Cortex of kidney (tissue), 1 donor: ENCODE results near the gene RBFOX2.

ENCODE experiments used
- DNase-seq: peaks from one replicate; lab custom pipeline; 2025; lab: John Stamatoyannopoulos, UW

The RBFOX2 gene

DNA sequence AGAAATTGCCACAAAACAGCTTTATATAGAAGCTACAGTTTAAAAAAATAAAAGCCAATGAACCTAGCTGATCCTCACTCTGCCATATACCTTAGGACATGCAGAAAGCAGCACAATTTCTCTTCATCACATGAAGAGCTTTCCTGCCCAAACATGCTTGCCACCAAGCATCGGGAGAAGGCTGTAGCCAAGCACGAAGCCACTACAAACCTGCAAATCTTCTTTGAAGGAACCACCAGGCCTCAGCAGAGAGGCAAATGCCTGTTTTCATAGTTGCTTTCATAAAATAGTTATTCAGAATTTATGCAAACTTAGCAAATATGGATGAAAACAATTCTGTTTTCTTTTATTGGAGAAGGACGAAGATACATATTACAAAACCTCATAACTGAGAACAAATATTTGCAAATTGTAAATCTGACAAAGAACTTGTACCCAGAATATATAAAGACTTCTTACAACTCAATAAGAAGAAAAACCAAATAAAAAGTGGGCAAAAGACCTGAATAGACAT is 100.3 kb downstream of the RBFOX2 start:
- DNase-seq = no peak

DNA sequence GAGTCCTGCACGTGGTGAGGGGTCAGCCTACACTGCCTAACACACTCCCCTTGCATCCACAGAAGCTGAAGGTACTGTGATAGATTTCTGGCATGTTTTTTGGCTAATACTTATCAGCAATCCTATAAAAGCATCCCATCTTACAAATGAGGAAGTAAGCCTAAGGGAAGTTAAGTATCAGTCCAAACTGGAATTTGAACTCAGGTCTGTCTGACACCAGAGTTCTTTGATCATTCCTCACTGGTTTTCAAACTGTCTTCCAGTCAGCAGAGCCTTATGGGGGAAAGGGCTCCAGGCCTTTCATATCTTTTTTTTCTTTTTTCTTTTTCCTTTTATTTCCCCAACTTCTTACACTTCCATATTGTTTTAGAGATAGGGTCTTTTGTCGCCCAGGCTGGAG is 105.6 kb downstream of the RBFOX2 start:
- DNase-seq = no peak

DNA sequence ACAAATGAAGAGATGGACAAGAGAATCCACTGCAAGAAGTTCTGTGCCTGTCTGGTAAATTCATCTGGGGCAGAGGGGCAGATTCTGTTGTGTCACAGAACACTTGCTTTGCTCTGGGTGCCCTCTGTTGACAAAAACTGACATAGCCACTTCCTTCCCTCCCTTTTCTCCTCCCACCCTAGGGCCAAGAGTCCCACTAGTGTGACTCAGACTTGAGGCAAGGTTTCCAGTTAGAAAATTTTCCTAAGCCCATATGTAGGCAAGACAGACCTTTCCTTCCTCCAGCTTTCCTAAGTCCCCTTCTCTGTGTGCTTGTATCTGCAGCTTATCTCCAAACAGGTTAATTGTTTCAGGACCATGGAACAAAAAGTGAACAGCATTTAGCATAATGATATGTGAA is 106.8 kb downstream of the RBFOX2 start:
- no peak for DNase-seq

DNA sequence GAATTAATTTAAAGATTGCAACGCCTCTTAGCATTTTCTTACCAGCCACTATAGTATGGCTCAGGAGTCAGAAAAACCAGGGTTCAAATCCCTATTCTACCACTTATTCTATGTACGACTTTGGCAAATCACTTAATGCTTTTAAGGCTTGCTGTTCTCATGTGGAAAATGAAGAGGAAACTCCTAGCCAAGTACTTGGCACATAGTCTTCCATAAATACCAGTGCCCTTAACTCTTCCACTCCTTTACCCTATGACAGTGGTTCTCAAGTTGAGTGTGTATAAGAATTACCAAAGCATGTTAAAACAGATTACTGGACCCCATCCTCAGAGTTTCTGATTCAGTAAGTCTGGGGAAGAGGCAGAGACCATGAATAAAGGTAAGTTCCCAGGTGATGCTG is 107.6 kb downstream of the RBFOX2 start:
- no peak for DNase-seq

DNA sequence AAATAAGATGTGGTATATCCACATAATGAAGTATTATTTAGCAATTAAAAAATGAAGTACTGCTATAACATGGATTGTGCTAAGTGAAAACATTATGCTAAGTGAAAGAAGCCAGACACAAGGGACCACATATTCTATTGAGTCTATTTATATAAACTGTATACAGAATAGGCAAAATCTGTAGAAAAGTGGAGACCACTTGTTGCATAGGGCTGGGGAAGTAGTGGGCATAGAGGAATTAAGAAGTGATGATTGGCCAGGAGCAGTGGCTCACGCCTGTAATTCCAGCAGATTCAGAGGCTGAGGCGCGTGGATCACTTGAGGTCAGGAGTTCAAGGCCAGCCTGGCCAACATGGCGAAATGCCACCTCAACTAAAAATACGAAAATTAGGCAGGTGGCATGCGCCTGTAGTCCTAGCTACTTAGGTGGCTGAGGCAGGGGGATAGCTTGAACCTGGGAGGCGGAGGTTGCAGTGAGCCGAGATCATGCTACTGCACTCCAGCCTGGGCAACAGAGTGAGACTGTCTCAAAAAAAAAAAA is 109.6 kb downstream of the RBFOX2 start:
- no peak for DNase-seq

DNA sequence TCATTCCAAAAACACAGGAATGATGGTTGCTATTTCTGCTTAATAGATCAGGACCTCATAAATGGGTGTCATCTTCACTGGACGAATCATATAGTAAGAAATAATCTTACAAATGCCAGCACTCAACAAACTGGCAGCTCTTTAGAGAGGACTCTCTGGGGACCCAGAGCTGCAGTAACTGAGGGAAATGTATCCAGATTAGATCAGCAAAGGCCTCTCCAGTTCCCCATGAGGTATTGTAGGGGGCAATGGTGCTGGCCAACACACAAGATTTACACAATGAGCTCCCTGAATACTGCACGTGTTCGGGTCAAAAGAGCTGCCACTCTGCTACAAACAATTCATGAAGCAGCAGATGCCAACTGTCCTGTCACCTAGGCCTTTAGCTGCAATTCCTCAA is 110.2 kb downstream of the RBFOX2 start:
- DNase-seq = no peak

DNA sequence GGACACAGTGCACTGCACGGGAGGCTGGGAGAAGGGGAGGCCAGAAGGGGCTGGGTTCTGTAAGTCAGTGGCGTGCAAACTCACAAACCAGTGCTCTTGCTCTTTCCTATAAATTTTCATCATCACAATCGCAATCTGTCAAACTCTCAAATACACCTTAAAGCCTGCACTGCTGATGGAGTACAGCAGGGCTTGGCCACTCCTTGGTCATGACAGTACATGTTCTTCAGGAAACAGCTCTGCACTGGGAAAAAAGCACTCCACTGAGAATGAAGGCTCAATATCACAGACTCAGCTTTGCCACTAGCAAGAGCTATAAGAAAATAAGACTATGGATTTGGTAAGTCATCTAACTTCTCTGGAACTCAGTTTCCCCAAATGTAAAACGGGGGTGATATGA is 111.0 kb downstream of the RBFOX2 start:
- DNase-seq = no peak

DNA sequence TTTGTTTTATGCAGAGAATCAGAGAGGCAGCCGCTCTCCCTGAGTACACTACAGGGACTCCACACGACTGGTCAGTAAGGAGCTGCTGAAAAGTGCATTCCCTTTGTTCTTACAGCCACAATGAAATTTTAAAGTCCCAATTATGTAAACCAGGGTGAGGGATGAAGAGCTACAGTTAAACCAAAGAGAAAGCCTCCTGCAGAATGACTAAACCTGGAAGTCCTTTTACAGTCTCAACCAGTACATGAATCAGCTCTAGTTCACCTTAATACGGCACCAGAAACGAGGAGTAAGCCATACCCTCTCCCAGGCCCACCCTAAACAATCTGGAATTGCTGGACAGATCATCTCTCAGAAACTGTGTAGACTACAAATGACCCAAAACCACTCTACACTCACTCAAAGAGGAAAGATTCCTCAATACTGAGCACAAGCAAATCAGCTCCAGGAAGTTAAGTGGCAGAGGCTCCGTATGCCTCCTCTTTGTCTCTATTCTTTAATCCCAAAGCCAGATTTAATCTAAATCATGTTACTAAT is 113.1 kb downstream of the RBFOX2 start:
- DNase-seq = no peak

DNA sequence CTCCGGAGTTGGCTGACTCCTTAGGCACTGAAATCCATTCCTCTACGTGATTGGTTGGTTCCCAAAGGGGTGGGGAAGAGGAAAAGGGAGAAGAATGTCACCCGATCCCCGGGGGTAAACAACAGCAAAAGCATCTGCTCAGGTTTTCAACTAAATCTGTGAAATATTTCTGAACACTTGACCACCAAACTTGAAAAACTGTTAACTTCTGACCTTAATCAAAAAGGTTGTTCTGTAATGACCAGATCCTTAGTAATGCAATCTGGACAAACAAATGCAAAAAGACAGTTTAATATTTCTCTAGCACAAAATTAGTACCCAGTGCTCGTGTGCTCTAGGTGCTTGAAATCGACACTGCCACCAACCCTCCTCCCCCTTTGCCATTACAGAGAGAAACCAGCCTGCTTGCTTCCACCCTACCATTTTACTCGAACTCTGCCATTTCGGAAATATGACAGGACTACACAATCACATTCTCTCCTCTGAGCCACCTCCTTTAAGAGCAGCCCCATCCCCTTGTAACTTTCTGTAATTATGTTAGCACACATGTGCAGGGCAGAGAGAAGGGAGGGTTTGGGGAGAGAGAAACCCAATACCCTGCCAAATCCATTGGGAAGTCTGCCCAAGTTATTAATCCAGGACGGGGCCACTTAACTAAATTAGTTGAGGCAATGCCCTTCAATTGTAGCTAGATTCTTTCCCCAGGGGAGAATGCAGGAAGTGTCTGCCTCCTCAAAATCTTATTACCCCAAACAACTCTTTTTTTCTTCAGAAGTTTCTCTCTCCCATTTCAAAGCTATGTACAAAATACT is 113.8 kb downstream of the RBFOX2 start:
- no peak for DNase-seq

DNA sequence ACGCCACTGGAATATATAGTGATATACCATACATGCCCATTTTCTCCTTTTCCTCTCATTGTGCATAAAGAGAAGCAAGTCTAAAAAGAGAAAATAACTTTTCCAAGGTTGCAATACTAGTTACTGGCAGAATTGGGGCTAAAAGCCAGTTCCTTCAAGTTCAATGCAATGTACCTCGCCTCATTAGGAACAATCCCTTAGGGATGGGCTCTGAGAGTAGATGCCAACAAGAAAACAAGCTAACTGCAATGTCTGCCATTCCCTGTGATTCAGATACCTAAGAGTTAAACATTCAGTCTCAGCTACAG is 114.3 kb downstream of the RBFOX2 start:
- no peak for DNase-seq

DNA sequence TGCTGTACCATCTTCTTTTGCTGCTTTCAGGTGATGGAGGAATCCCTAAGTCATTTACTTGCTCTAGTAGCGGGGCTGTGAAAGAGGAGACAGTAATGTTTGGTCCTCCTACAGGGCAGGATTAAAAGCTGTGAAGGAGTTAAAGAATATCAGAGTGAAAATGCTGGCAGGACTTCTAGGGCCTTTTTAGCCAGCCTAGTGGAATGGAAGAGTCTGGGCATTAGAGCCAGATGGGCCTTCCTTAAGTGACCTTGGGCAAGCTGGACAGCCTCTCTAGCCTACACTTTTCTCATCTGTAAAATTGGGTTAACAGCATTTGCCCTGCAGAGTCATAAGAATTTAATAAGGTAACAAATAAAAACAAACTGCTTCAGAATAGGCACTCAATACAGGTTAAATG is 114.7 kb downstream of the RBFOX2 start:
- no peak for DNase-seq

DNA sequence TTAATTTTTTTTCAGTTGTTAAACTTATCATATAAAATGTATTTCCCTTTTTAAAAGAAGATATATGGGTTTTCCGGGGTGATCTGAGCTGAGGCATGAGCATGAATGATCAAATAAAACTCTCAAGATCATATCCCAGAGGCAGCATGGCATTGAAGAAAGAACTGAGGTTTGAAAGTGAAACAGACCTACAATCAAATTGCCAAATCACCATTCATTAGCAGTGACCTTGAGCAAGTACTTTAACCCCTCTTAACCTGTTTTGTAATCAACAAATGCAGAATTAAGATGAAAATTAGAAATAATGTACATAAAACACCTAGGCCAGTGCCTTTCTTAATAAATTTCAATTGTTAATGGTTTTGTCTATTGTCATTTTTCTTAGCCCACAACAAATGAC is 116.0 kb downstream of the RBFOX2 start:
- no peak for DNase-seq

DNA sequence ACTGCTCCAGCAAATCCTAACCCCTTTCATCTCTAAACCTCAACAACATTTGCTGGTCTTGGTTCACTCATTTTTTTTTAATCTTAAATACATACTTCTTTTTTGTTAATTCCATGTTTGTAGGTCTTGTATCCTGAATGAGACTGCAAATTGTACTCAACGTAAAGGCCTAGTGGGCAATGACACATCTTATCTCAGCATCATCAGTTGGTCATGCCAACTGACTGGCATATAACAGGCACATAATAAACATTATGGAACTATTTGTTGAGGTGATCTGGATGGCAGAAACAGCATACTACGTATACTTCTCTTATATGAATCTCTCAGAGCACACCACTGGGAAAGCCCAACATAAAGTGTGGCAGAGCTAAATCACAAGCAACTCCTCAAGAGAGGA is 116.7 kb downstream of the RBFOX2 start:
- DNase-seq = no peak

DNA sequence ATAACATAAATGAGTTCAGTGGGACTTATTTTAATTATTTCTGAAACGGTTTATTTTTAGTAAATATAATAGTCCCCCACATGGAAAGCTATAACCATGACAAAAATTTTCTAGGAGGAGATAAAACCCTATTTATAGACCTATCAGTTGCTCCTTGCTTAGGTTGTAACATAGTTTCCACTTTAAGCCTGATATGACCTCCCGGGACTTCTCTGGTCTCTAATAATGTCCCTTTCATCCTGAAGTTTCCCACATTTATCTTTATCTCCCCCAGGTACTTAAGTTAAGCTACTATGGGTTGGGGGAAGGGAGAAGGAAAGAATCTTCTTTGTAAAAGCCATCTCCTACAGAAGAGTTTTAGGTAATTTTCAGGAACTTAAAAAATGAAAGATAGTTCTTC is 117.7 kb downstream of the RBFOX2 start:
- no peak for DNase-seq

DNA sequence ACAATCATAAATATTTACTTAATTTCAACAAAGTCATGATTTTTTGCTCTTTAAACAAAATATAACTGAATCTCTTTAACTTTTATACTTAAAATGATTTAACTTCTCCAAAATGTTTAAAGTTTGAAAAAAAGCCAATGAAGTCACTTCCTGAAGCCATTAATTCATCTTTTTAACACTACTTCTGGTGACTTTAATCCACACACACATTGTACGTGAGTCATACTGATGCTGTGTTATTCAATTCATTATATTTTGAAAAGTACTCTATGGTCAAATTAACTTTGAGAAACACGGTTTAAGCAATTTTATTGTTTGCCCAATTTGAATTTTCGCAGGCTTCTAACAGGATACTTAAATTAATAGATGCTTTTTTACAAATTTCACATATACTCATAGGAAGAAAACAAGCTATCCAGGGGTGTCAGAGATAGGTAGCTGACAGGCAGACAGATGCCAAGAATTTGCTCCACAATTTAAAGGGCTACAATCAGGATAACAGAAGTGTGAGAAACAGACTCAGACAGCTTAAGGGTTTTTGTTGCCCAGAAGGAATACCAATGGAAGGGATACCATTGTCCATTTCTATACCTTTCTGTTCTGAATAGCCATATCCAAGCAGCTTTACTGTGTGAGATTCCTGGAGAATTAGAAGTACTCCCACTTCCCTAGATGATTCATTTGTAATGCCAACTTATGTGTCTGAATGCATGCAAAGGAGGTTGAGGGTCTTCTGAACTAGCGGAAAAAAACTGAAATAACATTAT is 118.4 kb downstream of the RBFOX2 start:
- DNase-seq = no peak

DNA sequence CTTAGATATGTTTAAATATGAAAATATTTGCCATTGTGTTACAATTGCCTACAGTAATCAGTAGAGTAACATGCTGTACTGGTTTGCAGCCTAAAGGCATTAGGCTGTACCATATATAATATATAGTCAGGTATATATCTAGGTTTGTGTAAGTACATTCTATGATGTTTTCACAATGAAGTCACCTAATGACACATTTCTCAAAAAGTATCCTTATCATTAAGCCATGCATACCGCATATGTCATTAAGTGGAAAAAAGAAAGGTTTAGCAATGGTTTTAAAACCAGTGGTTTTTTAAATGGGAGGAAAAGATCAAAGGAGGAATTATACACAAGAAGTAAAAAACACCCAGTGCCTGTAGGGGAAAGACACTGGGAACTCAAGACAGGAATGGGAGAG is 122.7 kb downstream of the RBFOX2 start:
- DNase-seq = no peak

DNA sequence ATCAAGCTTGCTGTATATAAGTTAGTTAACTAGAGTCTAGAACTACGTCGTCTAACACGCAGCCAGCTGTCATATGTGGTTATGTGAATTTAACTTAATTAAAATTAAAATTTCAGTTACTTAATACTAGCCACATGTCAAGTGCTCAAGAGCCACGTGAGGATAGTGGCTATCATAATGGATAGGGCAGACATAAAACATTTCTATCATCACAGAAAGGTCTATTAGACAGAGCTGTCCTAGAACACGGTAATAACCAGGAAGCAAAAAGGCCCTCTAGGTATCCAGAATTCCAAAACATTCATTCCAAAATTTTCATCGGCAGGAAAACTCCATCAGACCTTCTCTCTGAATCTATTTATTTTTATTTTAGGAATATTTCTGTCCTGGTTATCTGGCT is 123.9 kb downstream of the RBFOX2 start:
- DNase-seq = no peak

DNA sequence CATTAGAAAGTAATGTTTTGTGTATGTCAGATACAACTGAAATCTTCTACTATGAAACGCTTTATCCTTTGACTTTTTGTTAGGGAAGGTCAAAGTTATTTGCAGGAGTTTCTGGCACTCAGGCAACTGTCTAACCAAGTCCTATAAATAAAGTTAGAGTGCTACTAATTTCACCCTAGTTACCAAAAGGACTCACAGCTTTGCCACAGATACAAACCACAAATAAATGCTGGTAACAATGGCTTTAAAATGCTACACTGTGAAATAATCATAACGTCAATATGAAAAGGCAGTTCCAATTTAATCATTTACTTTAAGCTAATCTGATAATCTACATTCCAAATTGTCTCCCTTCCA is 124.3 kb downstream of the RBFOX2 start:
- DNase-seq = no peak

DNA sequence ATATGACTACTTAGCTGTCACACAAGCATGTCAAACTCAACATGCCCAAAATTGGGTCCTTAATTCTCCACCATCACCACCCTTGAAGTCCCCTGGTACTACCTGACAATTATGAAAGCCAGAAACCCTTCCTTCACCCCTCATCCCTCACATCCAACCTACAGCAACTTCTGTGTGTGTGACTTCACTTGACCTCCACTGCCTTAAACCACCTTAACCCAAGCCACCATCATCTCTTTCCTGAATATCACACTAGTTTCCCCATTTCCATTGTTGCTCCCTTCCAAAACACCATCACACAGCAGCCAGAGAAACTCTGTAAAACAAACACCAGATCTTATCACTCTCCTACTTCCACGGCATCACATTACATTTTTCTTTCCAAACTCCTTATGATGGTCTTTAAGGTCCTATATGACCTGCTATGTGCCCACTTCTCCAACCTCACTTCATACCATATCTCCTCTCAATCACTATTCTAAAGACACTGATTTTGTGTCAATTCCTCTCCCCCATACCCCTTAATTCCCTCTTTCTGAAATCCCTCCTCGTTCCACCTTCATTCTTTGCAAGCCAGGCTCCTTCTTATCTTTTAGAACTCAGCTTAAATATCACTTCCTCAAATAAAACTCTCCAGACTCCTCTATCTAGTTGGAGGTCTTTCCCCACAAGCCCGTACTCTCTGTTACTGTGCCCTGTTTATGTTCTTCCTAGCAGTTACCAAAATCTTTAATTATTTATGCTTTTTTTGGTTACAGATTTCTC is 124.9 kb downstream of the RBFOX2 start:
- no peak for DNase-seq

DNA sequence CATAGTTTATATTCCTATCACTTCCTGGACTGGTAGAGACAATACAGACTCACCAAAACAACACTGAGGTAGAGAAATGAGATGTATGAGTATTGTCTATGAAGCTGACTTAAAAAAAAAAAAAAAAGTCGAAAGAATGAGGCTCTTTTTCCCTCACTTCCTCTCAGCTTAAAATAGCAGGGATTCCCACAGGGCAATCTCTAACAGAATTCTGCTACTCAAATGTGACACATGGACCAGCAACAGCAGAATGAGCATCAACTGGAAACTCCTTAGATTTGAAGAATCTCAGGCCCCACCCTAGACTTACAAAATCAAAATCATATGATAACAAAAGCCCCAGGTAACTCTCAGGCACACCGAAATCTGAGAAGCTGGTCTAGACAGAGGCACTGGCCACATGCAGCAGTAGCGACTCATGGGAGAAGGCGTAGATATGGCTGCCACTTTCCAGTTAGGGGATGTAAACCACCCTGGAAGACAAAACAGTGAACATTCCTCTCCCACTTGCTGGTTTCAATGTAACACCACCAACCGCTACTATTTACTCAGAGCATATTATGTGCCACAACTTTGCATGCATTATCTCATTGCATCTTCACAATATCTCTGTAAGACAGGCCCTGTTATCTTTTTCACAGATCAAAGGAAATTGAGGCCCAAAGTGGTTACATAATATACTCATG is 128.0 kb downstream of the RBFOX2 start:
- DNase-seq = no peak

DNA sequence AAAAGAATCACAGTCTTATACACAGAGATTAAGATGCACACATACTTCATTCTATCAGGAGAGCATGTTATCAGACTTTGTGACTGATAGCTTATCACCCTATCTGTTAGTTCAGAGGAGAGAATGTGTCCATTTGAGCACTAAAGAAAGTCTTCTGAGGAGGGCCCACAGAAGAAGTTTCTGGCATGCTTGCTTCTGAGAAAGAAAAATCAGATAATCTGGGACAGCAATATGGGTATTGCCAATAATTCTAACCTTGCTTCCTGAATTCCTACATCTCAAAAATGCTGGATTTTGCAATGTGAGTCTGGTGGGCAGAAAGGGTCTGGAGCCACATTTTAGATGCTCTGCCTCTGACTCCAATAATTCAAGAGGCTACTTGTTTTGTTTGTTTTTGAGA is 128.9 kb downstream of the RBFOX2 start:
- no peak for DNase-seq
